SH-SY5Y (cell line): ENCODE results near the gene WDCP.

ENCODE experiments used
- GATA2 ChIP-seq: IDR thresholded peaks from 2 replicates; pipeline ENCODE4 v1.6.1; 2011; ENCODE audit warnings: mild to moderate bottlenecking, low read depth, low read length
- GATA3 ChIP-seq: IDR thresholded peaks from 2 replicates; pipeline ENCODE4 v1.6.1; 2011; ENCODE audit warnings: low read depth, mild to moderate bottlenecking, low read length, moderate library complexity

DNA sequence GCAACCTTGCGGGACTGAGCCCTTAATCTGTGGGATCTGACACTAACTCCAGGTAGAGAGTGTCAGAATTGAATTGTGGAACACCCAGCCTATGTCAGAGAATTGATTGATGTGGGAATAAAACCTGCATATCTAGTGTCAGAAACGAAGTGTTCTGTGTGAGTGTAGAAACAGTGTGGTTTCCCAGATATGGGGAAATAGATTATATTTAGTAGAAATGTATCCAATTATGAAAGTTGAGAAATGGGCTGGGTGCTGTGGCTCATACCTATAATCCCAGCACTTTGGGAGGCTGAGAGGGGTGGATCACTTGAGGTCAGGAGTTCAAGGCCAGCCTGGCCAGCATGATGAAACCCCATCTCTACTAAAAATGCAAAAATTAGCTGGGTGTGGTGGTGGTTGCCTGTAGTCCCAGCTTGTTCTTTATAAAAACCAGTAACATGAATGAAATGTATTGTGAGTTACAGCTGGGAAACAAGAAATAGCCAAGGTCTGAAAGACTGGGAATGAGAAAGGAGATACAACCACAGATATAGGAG lies 41.7 kb upstream of the WDCP start:
- TF ChIP-seq GATA2 (no peak), GATA3 (no peak)
